GM23338 (cell line): Measurements from ENCODE around the gene CNOT11. TPM values are rescaled to one million over a fixed set of nuclear protein-coding genes. Genes with fewer than 3 reads are reported as not detected.
"Not testable (repeated sequence)": the region's sequence is repeated elsewhere in the genome, so short reads cannot be mapped to it uniquely, and the experiment has no call there.

Source experiments
- ATAC-seq: fragments of 200-7000 bp; cut with Tn5 transposase; 3 replicates; pipeline ENCODE4 v1.9.1; 2020
- DNase-seq: peaks from one replicate; pipeline ENCODE4 v3.0.0-alpha.2; 2015; ENCODE audit warnings: low spot score
- H2AFZ ChIP-seq: fragments of 200-600 bp; sonication (generic); 2 replicates; pipeline ENCODE4 v1.8.0; 2016; ENCODE audit warnings: antibody characterized with exemption, mild to moderate bottlenecking, moderate library complexity
- H3F3A ChIP-seq: fragments of 200-600 bp; sonication (generic); replicated peaks from 2 replicates; pipeline ENCODE4 v1.8.0; 2017; ENCODE audit warnings: antibody characterized with exemption, mixed run types, low read depth
- H3K27ac ChIP-seq: fragments of 200-600 bp; sonication (generic); 2 replicates; pipeline ENCODE4 v1.6.1; 2016; ENCODE audit warnings: low read depth
- H3K27me3 ChIP-seq: fragments of 200-600 bp; sonication (generic); 2 replicates; pipeline ENCODE4 v1.8.0; 2016; ENCODE audit warnings: mild to moderate bottlenecking, mixed run types, moderate library complexity; ENCODE audit not compliant: insufficient read depth
- H3K36me3 ChIP-seq: fragments of 200-600 bp; sonication (generic); 2 replicates; pipeline ENCODE4 v1.8.0; 2016; ENCODE audit warnings: mild to moderate bottlenecking; ENCODE audit not compliant: insufficient read depth
- H3K4me1 ChIP-seq: fragments of 200-600 bp; sonication (generic); 2 replicates; pipeline ENCODE4 v1.8.0; 2016; ENCODE audit warnings: mild to moderate bottlenecking, moderate library complexity; ENCODE audit not compliant: insufficient read depth
- H3K4me2 ChIP-seq: fragments of 200-600 bp; sonication (generic); 2 replicates; pipeline ENCODE4 v1.7.1; 2017; ENCODE audit warnings: mixed run types
- H3K4me3 ChIP-seq: fragments of 200-600 bp; sonication (generic); 2 replicates; pipeline ENCODE4 v1.6.1; 2016; ENCODE audit warnings: mixed run types
- H3K79me2 ChIP-seq: fragments of 200-600 bp; sonication (generic); replicated peaks from 2 replicates; pipeline ENCODE4 v1.8.0; 2017; ENCODE audit warnings: mild to moderate bottlenecking; ENCODE audit not compliant: insufficient read depth
- H3K9me2 ChIP-seq: fragments of 200-600 bp; sonication (generic); 2 replicates; pipeline ENCODE4 v1.8.0; 2017; ENCODE audit not compliant: insufficient read depth
- H4K20me1 ChIP-seq: fragments of 200-600 bp; sonication (generic); replicated peaks from 2 replicates; pipeline ENCODE4 v1.8.0; 2017; ENCODE audit warnings: mild to moderate bottlenecking; ENCODE audit not compliant: insufficient read depth
- H3K27ac Mint-ChIP-seq: 2 replicates; pipeline ENCODE4 v1.8.0; 2020; ENCODE audit warnings: inconsistent platforms, mild to moderate bottlenecking, moderate library complexity, mixed read lengths
- H3K27me3 Mint-ChIP-seq: 3 replicates; pipeline ENCODE4 v1.8.0; 2022; ENCODE audit warnings: low read depth, mild to moderate bottlenecking, moderate library complexity, mixed read lengths, inconsistent platforms; ENCODE audit not compliant: insufficient read depth, poor library complexity
- H3K36me3 Mint-ChIP-seq: 3 replicates; pipeline ENCODE4 v1.8.0; 2021; ENCODE audit warnings: low read depth, mild to moderate bottlenecking, inconsistent platforms, moderate library complexity, mixed read lengths
- H3K4me1 Mint-ChIP-seq: 3 replicates; pipeline ENCODE4 v1.8.0; 2020; ENCODE audit warnings: mild to moderate bottlenecking, inconsistent platforms, mixed read lengths
- H3K4me3 Mint-ChIP-seq: 3 replicates; pipeline ENCODE4 v1.8.0; 2021; ENCODE audit warnings: moderate library complexity, mild to moderate bottlenecking, inconsistent platforms, mixed read lengths
- H3K9me3 Mint-ChIP-seq: 3 replicates; pipeline ENCODE4 v1.8.0; 2020; ENCODE audit warnings: moderate library complexity, mild to moderate bottlenecking, inconsistent platforms, mixed read lengths
- CREB1 ChIP-seq: fragments of 250-450 bp; sonication (Bioruptor Pico); IDR thresholded peaks from 2 replicates; pipeline ENCODE4 v1.5.0; 2020; ENCODE audit warnings: low read depth, mild to moderate bottlenecking, moderate library complexity
- POLR2AphosphoS5 ChIP-seq: IDR thresholded peaks from 2 replicates; pipeline ENCODE4 v1.6.1; 2016; ENCODE audit warnings: antibody characterized with exemption, low read depth
- STAT1 ChIP-seq: IDR thresholded peaks from one replicate; pipeline ENCODE4 v1.6.1; 2016; ENCODE audit warnings: antibody characterized with exemption; ENCODE audit not compliant: unreplicated experiment
- ZNF114 ChIP-seq: fragments of 250-450 bp; sonication (Bioruptor Pico); IDR thresholded peaks from 2 replicates; pipeline ENCODE4 v1.5.0; 2020; ENCODE audit warnings: mild to moderate bottlenecking, moderate library complexity
- polyA plus RNA-seq: library from polyadenylated mRNA; unstranded; fragments of >200 nt; fragmentation: Nextera tagmentation; extraction: Ambion mirVana; gene quantifications from 2 replicates; pipeline ENCODE4 v1.2.1, GENCODE V29; 2016
- total RNA-seq: library from RNA; depleted of rRNA; stranded (reverse); fragments of >200 nt; shearing (Covaris generic); gene quantifications from 2 replicates; pipeline ENCODE4 v1.2.3, GENCODE V29; 2014
- TF ChIP-seq, protein P1 (sequence below), 2 experiments: fragments of 200-600 bp in 1 of 2; sonication (generic) in 1 of 2; conservative IDR thresholded peaks; 2 replicates each; pipeline versions ENCODE4 v1.5.1 to v1.6.1; 2016 to 2017; ENCODE audit warnings: antibody characterized with exemption in 2 of 2, low read depth in 2 of 2, mild to moderate bottlenecking in 2 of 2, moderate library complexity in 1 of 2

The CNOT11 gene
- total and polyA plus RNA-seq, 2 experiments from 2014 or later = 34.8 to 74.2 TPM

DNA sequence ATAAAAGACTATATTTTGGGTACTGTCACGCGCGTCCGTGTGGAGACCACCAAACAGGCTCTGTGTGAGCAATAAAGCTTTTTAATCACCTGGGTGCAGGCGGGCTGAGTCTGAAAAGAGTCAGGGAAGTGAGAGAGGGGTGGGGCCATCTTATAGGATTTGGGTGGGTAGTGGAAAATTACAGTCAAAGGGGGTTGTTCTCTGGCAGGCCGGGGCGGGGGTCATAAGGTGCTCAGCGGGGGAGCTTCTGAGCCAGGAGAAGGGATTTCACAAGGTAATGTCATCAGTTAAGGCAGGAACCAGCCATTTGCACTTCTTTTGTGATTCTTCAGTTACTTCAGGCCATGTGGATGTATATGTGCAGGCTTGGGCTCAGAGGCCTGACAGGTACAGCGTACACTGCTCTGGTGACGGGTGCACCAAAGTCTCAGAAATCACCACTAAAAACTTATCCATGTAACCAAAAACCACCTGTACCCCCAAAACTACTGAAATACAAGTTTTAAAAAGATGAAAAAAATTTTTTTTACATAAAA is 1.4 kb upstream of the CNOT11 start:
- H3K36me3 Mint-ChIP-seq, H4K20me1 ChIP-seq, H3K9me3 Mint-ChIP-seq, H3K27me3 ChIP-seq, H3F3A ChIP-seq, H3K36me3 ChIP-seq, H3K9me2 ChIP-seq, H2AFZ ChIP-seq: not testable (repeated sequence)
- Mint-ChIP-seq H3K27me3 (peaks cover 12% of the 10 kb centered on the region), H3K4me3 (peak overlapping the region; percentile 92), H3K4me1 (peaks cover 52% of the 10 kb centered on the region), H3K27ac (peak overlapping the region; percentile 90)
- Histone ChIP-seq H3K4me1 (peaks cover 30% of the 10 kb centered on the region), H3K4me2 (peak overlapping the region; percentile 87), H3K27ac (peak overlapping the region; percentile 94), H3K79me2 (peaks cover 30% of the 10 kb centered on the region), H3K4me3 (peak overlapping the region; percentile 99)
- peak; percentile 19; the same call in 1 of the 2 replicates for TF ChIP-seq POLR2AphosphoS5
- ATAC-seq (peak; percentile 1; the same call in 2 of the 3 replicates), DNase-seq (peak; percentile 79)

DNA sequence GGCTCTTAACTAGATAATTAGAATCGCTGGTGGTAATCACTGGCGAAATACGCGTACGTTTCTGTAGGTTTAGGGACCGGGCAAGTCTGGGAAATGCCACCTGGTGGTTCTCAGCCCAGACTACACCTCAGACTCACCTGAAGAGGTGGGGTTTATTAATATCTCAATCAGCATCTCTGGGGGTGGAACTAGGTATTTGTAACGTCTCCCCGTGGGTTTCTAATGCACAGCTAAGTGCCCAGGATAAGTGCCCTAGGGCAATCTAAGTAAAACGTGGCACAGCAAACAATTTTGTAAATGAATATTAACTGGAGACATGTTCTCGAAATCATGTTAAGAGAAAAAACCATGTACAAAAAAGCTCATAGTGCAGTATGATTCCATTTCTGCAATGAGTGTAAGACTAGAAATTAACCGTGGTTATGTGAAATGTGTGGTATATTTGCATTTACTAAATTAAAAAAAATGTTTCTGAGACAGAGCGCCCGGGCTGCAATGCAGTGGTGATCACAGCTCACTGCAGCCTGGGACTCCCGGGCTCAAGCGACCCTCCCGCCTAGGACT is 760 bp upstream of the CNOT11 start:
- DNase-seq (peak; percentile 82), ATAC-seq (peak; percentile 60)
- Mint-ChIP-seq H3K36me3 (peaks cover 10% of the 10 kb centered on the region; the same call in 2 of the 3 replicates), H3K27me3 (peaks cover 12% of the 10 kb centered on the region), H3K9me3 (no peaks in the 10 kb centered on the region), H3K4me3 (peak overlapping the region; percentile 92), H3K4me1 (peaks cover 52% of the 10 kb centered on the region), H3K27ac (peak overlapping the region; percentile 90)
- no peaks in the 10 kb centered on the region for H3K36me3 ChIP-seq
- peak overlapping the region; percentile 94 for H3K27ac ChIP-seq
- peaks cover 7% of the 10 kb centered on the region; the same call in 1 of the 2 replicates for H4K20me1 ChIP-seq
- no peaks in the 10 kb centered on the region for H3K9me2 ChIP-seq
- peaks cover 30% of the 10 kb centered on the region for H3K4me1 ChIP-seq
- H3K4me3 ChIP-seq = peak overlapping the region; percentile 99
- H3F3A ChIP-seq = peaks cover 8% of the 10 kb centered on the region; the same call in 1 of the 2 replicates
- peaks cover 37% of the 10 kb centered on the region for H3K79me2 ChIP-seq
- peak overlapping the region; percentile 87 for H3K4me2 ChIP-seq
- H3K27me3 ChIP-seq = no peaks in the 10 kb centered on the region
- no peak overlapping the region for H2AFZ ChIP-seq
- TF ChIP-seq, protein P1, sequence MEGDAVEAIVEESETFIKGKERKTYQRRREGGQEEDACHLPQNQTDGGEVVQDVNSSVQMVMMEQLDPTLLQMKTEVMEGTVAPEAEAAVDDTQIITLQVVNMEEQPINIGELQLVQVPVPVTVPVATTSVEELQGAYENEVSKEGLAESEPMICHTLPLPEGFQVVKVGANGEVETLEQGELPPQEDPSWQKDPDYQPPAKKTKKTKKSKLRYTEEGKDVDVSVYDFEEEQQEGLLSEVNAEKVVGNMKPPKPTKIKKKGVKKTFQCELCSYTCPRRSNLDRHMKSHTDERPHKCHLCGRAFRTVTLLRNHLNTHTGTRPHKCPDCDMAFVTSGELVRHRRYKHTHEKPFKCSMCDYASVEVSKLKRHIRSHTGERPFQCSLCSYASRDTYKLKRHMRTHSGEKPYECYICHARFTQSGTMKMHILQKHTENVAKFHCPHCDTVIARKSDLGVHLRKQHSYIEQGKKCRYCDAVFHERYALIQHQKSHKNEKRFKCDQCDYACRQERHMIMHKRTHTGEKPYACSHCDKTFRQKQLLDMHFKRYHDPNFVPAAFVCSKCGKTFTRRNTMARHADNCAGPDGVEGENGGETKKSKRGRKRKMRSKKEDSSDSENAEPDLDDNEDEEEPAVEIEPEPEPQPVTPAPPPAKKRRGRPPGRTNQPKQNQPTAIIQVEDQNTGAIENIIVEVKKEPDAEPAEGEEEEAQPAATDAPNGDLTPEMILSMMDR (conservative IDR thresholded peaks at IDR 0.05; ENCODE audit: low read depth in 2 of 2) = peak; percentile 59 to 68
- no peak for TF ChIP-seq CREB1 (CRISPR knock-in tag)

GRCh38 chr2:101253013-101253702 is 472 bp downstream of the CNOT11 start:
- ATAC-seq = peak; percentile 57
- peaks cover 9% of the 10 kb centered on the region for H3K27me3 Mint-ChIP-seq
- 0 out of 2 replicates have a peak, but pooled peaks cover 7% of the 10 kb centered on the region for H3K36me3 ChIP-seq
- H3K4me1 Mint-ChIP-seq = peaks cover 50% of the 10 kb centered on the region
- H3K4me3 Mint-ChIP-seq = peak overlapping the region; percentile 92
- no peaks in the 10 kb centered on the region for H3K9me2 ChIP-seq
- peaks cover 19% of the 10 kb centered on the region for H3K36me3 Mint-ChIP-seq
- H3K4me2 ChIP-seq = peak overlapping the region; percentile 100
- H4K20me1 ChIP-seq = peaks cover 7% of the 10 kb centered on the region; the same call in 1 of the 2 replicates
- peak overlapping the region; percentile 92 for H3K27ac ChIP-seq
- no peaks in the 10 kb centered on the region for H3K9me3 Mint-ChIP-seq
- TF ChIP-seq STAT1 (no peak), ZNF114 (no peak), CREB1 (CRISPR knock-in tag) (no peak)
- TF ChIP-seq, protein P1 (conservative IDR thresholded peaks at IDR 0.05; ENCODE audit: low read depth in 2 of 2) = no peak
- H2AFZ ChIP-seq = peak overlapping the region; percentile 60; the same call in 1 of the 2 replicates
- H3K79me2 ChIP-seq = peaks cover 47% of the 10 kb centered on the region
- peak; percentile 74 for DNase-seq
- no peaks in the 10 kb centered on the region for H3K27me3 ChIP-seq
- H3K27ac Mint-ChIP-seq = peak overlapping the region; percentile 80
- H3K4me3 ChIP-seq = peak overlapping the region; percentile 99
- peaks cover 8% of the 10 kb centered on the region; the same call in 1 of the 2 replicates for H3F3A ChIP-seq
- peaks cover 30% of the 10 kb centered on the region for H3K4me1 ChIP-seq
